HG02571 (cell line): Measurements from ENCODE around the gene ZNF419.
"Not testable (repeated sequence)": the region's sequence is repeated elsewhere in the genome, so short reads cannot be mapped to it uniquely, and the experiment has no call there.

Experiments
- ATAC-seq: cut with Tn5 transposase; IDR thresholded peaks from one replicate; pipeline ENCODE4 v1.9.1; 2021; ENCODE audit warnings: mild to moderate bottlenecking, moderate library complexity; ENCODE audit not compliant: unreplicated experiment

Gene ZNF419

GRCh38 chr19:57487477-57488298 lies at the start of gene ZNF419:
Gene ZNF419 (plus strand): TSS chr19:57487750. CDS start chr19:57487951, 201 bp downstream.
- ATAC-seq, result peak; percentile 90

GRCh38 chr19:57437931-57438330 lies 49.6 kb upstream of the ZNF419 start:
- ATAC-seq, result no peak

- ATAC-seq, result no peak
Observed at GRCh38 chr19:57438925-57439324, 48.6 kb upstream of the ZNF419 start.

- ATAC-seq, result no peak
Observed at GRCh38 chr19:57441979-57442752, 45.4 kb upstream of the ZNF419 start.

GRCh38 chr19:57443121-57443696 lies 44.3 kb upstream of the ZNF419 start:
- ATAC-seq, result no peak

GRCh38 chr19:57452307-57452706 lies 35.2 kb upstream of the ZNF419 start:
- ATAC-seq, result no peak

- ATAC-seq, result no peak
Observed at GRCh38 chr19:57465680-57466381, 21.7 kb upstream of the ZNF419 start.

GRCh38 chr19:57466489-57466888 lies 21.1 kb upstream of the ZNF419 start:
- no peak for ATAC-seq

- ATAC-seq, result no peak
Observed at GRCh38 chr19:57473646-57474045, 13.9 kb upstream of the ZNF419 start.

- ATAC-seq, result peak; percentile 78
Observed at GRCh38 chr19:57477191-57478008, 10.2 kb upstream of the ZNF419 start, which contains the start of gene ZNF772. Gene ZNF772 (minus strand): TSS chr19:57477566. CDS start chr19:57477309, 257 bp downstream.

GRCh38 chr19:57488299-57488644 lies 722 bp downstream of the ZNF419 start:
- ATAC-seq, result peak; percentile 19

- not testable (repeated sequence) for ATAC-seq
Observed at GRCh38 chr19:57499332-57499679, 11.8 kb downstream of the ZNF419 start.

GRCh38 chr19:57499680-57500395 lies 12.3 kb downstream of the ZNF419 start, which contains the start of gene ZNF773:
Gene ZNF773 (plus strand): TSS chr19:57499938. CDS start chr19:57500081, 143 bp downstream.
- peak; percentile 98 for ATAC-seq

GRCh38 chr19:57500400-57500799 lies 12.8 kb downstream of the ZNF419 start:
- ATAC-seq, result not testable (repeated sequence)

GRCh38 chr19:57506163-57506562 lies 18.6 kb downstream of the ZNF419 start:
- ATAC-seq, result no peak

- ATAC-seq, result no peak
Observed at GRCh38 chr19:57511484-57511883, 23.9 kb downstream of the ZNF419 start.

GRCh38 chr19:57512845-57513244 lies 25.3 kb downstream of the ZNF419 start:
- no peak for ATAC-seq

GRCh38 chr19:57515255-57515654 lies 27.7 kb downstream of the ZNF419 start:
- no peak for ATAC-seq

GRCh38 chr19:57518021-57518420 lies 30.5 kb downstream of the ZNF419 start:
- ATAC-seq, result not testable (repeated sequence)
